GF-D8 (cell line): ENCODE data around the gene OR2A14.
"Not testable (repeated sequence)": the region's sequence is repeated elsewhere in the genome, so short reads cannot be mapped to it uniquely, and the experiment has no call there.

Experiments
- DNase-seq: peaks from one replicate; lab custom pipeline; 2025; lab: John Stamatoyannopoulos, UW

OR2A14 gene, protein sequence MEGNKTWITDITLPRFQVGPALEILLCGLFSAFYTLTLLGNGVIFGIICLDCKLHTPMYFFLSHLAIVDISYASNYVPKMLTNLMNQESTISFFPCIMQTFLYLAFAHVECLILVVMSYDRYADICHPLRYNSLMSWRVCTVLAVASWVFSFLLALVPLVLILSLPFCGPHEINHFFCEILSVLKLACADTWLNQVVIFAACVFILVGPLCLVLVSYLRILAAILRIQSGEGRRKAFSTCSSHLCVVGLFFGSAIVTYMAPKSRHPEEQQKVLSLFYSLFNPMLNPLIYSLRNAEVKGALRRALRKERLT

GRCh38 chr7:144122876-144123275 is at the start of gene OR2A14:
Gene OR2A14, plus strand, starts transcription at chr7:144123176. Its CDS starts 5,937 bp downstream, at chr7:144129113.
- no peak for DNase-seq

DNA sequence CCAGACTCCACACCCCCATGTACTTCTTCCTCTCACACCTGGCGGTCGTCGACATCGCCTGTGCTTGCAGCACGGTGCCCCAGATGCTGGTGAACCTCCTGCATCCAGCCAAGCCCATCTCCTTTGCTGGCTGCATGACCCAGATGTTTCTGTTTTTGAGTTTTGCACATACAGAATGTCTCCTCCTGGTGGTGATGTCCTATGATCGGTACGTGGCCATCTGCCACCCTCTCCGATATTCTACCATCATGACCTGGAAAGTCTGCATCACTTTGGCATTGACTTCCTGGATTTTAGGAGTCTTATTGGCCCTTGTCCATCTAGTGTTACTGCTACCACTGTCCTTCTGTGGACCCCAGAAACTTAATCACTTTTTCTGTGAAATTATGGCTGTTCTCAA is 48.6 kb upstream of the OR2A14 start:
- no peak for DNase-seq

DNA sequence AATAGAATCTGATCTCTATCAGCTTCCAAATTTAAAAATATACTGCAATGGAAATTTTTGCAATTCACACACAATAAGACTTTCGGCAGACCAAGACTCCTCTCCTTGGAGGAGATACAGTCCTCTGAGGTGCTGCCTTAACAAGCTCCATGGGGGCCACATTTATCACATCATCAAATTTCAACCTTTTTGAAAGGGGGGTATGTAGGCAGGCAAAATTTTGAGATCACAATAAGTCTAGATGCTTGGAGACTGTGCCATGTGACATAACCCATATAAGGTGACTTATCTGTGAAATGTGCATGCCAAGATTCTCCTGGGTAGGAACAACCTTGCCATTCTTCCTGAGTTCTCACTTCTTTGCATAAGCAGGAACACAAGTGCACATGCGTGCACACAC is 37.0 kb upstream of the OR2A14 start, which contains the start of gene OR2A12:
OR2A12 (plus strand) TSS at position 301 of the 400 bp plus-strand sequence. CDS start 8,830 bp downstream, outside the sequence.
- DNase-seq, result no peak

- no peak for DNase-seq
Observed at GRCh38 chr7:144086730-144087129, 36.2 kb upstream of the OR2A14 start.

DNA sequence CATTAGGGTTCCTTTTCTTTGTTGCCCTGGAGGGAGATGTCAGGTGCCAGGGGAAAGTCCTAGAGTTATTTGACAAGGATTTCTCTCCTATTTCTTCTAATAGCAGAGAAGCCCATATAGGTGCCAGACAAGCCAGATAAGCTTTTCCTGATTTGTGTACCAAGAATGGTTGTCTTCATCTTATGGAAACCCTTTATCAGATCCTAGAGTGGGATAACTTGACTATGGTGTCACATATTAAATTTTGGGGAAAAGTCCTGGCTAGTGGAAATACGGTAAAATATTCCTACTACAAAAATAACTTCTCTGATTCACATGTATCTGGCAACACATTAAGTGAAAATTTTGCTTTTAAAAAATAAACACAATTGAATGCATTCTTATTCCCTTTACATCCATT is 35.7 kb upstream of the OR2A14 start:
- DNase-seq, result no peak

GRCh38 chr7:144090667-144091066 is 32.3 kb upstream of the OR2A14 start:
- no peak for DNase-seq

DNA sequence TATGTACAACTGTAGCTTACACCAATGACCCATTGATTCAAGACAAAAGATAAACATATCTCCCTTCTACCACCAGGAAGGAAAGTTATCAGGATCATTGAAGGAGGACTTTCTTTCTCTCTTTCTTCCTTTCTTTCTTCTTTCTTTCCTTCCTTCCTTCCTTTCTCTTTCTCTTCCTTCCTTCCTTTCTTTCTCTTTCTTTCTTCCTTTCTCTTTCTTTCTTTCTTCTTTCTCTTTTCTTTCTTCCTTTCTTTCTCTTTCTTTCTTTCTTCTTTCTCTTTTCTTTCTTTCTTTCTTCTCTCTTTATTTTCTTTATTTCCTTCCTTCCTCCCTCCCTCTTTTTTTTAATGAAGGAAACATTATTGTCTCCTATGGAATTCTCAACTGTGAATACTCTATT is 24.2 kb upstream of the OR2A14 start:
- no peak for DNase-seq

DNA sequence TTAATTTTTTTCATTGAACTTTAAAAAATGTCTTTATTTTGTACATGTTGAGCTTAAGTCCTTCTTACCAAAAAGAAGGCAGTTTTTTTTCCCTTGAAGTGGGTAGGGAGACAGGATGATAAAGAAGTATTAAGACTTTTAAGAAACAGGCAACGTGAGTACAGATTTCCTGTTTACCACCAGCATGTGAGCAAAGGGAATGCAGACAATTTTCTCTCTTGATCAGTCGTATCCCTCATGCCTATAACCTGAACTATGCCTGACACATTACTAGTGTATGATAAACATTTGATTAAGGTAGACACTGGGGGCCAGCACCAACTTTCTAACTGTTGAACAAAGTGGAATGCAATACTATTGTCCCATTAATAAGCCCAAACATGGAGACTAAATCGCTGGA is 22.4 kb upstream of the OR2A14 start:
- no peak for DNase-seq

DNA sequence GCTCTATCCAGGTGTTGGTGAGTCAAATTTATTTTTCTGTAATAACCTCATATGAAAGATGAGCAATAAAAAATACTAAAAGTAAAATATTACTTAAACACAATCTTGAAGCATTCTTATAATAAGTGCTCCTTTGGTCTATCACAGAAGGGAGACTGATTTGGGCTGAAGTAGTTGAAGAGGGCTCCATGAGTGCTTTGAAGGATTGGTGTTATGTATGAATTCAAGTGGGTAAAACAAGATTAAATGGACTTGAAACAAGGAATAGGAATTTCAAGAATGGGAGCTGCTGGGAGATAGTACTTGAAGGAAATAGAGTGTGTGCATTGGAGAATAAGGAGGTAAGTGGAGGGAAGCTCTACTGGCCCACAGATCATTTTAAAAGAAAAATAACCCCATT is 20.9 kb upstream of the OR2A14 start:
- no peak for DNase-seq

- no peak for DNase-seq
Observed at GRCh38 chr7:144105211-144105610, 17.8 kb upstream of the OR2A14 start.

DNA sequence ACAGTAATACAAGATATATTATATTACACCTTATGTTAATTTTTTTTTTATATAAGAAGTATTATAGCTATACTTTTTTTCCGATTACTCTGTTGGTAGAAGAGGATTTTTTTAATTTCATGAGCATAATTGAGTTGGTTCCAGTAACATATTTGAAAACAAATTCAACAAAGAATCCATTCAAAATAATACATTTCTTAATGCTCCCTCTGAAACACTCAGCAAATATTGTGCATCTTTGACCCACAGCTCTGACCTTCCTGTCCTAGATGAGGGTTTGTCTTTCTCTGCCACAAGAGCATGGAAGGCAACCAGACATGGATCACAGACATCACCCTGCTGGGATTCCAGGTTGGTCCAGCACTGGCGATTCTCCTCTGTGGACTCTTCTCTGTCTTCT is 13.7 kb upstream of the OR2A14 start, which contains the start of gene OR2A2:
OR2A2 (plus strand) TSS at position 301 of the 400 bp plus-strand sequence; CDS start at position 301, 0 bp downstream.
- DNase-seq, result no peak

GRCh38 chr7:144110272-144110671 is 12.7 kb upstream of the OR2A14 start:
- no peak for DNase-seq

DNA sequence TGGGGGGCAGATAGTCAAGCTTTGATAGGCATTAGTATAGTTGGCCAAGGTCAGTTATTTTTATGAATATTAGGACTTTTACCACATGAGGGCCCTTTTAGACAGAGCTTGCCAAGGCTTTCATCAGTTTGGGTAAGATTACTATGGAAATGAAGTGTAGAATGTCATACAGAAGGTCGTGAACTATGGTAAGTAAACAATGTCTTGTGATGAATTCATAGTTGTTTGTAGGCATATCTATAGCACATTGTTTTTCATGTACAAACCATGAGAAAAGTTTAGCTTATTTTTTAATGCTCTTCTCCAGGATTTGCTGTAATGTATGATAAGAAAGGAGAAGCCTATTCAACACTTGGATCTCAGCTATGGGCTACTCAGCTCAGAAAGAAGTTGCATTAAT is 9.3 kb upstream of the OR2A14 start:
- no peak for DNase-seq

GRCh38 chr7:144118341-144118740 is 4.6 kb upstream of the OR2A14 start:
- no peak for DNase-seq

DNA sequence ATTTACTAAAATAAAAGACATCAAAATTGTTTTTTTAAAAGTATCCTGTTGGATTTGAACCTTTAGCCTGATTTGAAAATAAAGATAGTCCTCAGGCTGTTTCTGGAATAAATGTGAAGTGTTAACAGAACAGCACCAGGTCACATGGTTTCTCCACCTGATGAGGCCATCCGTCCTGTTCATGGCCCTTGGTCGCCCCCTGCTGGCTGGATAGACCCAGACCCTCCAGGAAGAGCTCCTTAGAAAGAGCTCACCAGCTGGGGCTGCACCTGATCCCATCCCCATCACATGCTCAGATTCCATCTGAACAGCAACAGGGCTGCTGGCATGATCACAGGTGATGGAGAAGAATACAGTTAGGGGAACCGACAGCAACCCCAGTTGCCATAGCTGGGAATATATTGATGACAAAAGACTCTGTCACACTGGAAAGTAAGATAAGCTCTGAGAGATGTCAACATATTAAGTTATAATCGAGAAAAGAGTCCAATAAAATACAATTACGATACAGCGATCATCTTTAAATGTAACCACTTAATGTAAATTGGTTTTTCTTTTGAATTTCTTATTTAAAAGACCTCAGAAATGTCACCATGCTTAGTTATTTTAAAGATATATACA is 4.8 kb downstream of the OR2A14 start:
- DNase-seq, result peak; percentile 54

DNA sequence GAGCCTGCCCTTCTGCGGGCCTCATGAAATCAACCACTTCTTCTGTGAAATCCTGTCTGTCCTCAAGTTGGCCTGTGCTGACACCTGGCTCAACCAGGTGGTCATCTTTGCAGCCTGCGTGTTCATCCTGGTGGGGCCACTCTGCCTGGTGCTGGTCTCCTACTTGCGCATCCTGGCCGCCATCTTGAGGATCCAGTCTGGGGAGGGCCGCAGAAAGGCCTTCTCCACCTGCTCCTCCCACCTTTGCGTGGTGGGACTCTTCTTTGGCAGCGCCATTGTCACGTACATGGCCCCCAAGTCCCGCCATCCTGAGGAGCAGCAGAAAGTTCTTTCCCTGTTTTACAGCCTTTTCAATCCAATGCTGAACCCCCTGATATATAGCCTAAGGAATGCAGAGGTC is 6.6 kb downstream of the OR2A14 start:
- not testable (repeated sequence) for DNase-seq

GRCh38 chr7:144130730-144131129 is 7.8 kb downstream of the OR2A14 start:
- DNase-seq, result no peak

DNA sequence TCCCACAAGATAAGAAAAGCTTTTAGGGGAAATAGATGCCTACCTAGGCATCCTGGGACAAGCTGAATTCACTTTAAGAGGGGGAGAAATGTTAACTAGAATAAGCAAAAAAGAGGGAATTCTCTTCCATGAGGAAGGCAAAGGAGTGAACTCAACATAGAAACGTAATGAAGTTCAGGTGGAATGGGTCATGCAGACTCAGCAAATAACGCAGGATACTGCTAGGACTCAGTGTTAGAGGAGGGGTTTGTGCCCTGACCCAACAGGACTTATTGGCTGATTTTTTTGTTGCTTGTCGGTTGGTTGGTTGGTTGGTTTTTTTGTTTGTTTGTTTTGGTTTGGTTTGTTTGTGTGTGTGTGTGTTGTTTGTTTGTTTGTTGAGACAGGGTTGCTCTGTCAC is 9.3 kb downstream of the OR2A14 start:
- no peak for DNase-seq

GRCh38 chr7:144133307-144133706 is 10.3 kb downstream of the OR2A14 start:
- no peak for DNase-seq

DNA sequence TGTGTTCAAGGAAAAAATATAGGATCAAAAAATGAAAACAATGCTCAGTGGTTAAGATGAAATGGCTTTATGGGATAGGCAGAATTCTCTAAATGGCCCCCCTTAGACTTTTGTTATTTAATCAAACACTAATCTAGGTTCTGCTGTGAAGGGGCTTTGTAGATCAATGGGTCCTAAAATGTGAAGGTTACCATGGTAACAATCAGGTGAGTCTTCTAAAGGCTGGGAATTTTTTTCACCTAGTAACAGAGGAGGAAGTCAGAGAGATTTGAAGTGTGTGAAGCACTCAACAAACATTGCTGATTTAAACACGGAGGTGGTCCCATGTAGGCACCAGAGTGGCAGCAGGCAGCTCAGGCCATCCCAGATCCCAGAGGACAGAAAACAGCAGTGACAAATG is 11.1 kb downstream of the OR2A14 start:
- no peak for DNase-seq

DNA sequence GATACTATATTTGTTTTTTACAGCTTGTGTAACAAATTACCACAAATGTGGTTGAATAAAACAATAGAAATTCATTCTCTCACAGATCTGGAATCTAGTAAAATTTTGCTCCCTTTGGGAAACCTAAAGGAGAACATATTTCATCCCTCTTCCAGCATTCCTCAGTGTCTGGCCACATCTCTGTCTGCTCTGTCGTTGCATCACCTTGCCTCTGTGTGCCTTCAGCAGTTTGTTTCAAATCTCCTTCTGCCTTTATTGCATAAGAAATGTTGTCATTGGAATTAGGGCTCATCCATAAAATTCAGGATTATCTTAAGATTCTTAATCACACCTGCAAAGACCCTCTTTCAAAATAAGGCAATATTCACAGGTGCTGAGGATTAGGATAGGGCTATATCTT is 14.5 kb downstream of the OR2A14 start:
- DNase-seq, result no peak

- no peak for DNase-seq
Observed at GRCh38 chr7:144142187-144142586, 19.2 kb downstream of the OR2A14 start.

- no peak for DNase-seq
Observed at GRCh38 chr7:144144426-144144825, 21.4 kb downstream of the OR2A14 start.
